Brain microvascular endothelial cell (primary cell): ENCODE data around the gene RASAL2.
"Not testable (repeated sequence)": the region's sequence is repeated elsewhere in the genome, so short reads cannot be mapped to it uniquely, and the experiment has no call there.

Experiments used
- DNase-seq: peaks from one replicate; pipeline ENCODE4 v3.0.0-alpha.2; 2020
- H3K27ac ChIP-seq: fragments of 250-450 bp; sonication (Bioruptor Pico); 2 replicates; pipeline ENCODE4 v1.5.1; 2020; ENCODE audit warnings: mild to moderate bottlenecking, moderate library complexity
- H3K27me3 ChIP-seq: fragments of 250-450 bp; sonication (Bioruptor Pico); replicated peaks from 2 replicates; pipeline ENCODE4 v1.5.1; 2020; ENCODE audit warnings: mild to moderate bottlenecking
- H3K36me3 ChIP-seq: fragments of 250-450 bp; sonication (Bioruptor Pico); replicated peaks from 2 replicates; pipeline ENCODE4 v1.5.1; 2020; ENCODE audit warnings: mild to moderate bottlenecking
- H3K4me3 ChIP-seq: 2 replicates; pipeline ENCODE4 v1.5.1; 2011; ENCODE audit warnings: low read depth, mild to moderate bottlenecking, control low read depth, low read length, moderate library complexity
- in situ Hi-C: cut with HindIII; loops from 2 replicates; pipeline ENCODE4 v1.10.0; 2017; ENCODE audit warnings: low sequenced_read_pairs, low pct_ligation_motif_present
- TF ChIP-seq, protein P1 (sequence below): IDR thresholded peaks from 2 replicates; pipeline ENCODE4 v1.5.1; 2011; ENCODE audit warnings: low read depth, mild to moderate bottlenecking, moderate library complexity, low read length, control low read depth, inconsistent platforms; ENCODE audit errors: missing control alignments

Gene RASAL2

GRCh38 chr1:178076607-178077006, 17.3 kb upstream of the RASAL2 start:
- TF ChIP-seq, protein P1, sequence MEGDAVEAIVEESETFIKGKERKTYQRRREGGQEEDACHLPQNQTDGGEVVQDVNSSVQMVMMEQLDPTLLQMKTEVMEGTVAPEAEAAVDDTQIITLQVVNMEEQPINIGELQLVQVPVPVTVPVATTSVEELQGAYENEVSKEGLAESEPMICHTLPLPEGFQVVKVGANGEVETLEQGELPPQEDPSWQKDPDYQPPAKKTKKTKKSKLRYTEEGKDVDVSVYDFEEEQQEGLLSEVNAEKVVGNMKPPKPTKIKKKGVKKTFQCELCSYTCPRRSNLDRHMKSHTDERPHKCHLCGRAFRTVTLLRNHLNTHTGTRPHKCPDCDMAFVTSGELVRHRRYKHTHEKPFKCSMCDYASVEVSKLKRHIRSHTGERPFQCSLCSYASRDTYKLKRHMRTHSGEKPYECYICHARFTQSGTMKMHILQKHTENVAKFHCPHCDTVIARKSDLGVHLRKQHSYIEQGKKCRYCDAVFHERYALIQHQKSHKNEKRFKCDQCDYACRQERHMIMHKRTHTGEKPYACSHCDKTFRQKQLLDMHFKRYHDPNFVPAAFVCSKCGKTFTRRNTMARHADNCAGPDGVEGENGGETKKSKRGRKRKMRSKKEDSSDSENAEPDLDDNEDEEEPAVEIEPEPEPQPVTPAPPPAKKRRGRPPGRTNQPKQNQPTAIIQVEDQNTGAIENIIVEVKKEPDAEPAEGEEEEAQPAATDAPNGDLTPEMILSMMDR: no peak
- Histone ChIP-seq H3K27ac (no peak overlapping the region), H3K4me3 (no peak overlapping the region), H3K27me3 (no peaks in the 10 kb centered on the region), H3K36me3 (no peaks in the 10 kb centered on the region)
- in situ Hi-C loops: no loop called here
- DNase-seq: no peak

DNA sequence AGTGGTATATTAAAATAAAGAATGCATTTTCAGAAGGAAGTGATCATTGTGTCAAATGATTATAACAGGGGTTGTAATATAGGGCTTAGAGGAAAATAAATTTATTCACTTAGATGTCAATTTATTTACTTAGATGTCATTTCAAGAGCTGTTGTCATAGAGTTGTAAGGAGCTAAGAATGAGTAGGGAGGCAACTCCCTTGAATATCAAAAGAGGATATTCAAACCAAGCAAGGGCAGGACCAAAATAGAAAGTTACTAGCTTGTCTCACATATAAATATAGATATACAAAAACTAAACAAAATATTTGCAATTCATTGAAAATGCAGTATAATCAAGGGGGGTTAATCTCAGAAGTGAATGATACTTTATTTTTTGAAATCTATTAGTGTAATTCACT, 16.0 kb upstream of the RASAL2 start:
- Histone ChIP-seq H3K27ac (no peak overlapping the region), H3K4me3 (no peak overlapping the region), H3K36me3 (no peaks in the 10 kb centered on the region), H3K27me3 (no peaks in the 10 kb centered on the region)
- no peak for DNase-seq
- in situ Hi-C loops: no loop called here
- TF ChIP-seq, protein P1: no peak

DNA sequence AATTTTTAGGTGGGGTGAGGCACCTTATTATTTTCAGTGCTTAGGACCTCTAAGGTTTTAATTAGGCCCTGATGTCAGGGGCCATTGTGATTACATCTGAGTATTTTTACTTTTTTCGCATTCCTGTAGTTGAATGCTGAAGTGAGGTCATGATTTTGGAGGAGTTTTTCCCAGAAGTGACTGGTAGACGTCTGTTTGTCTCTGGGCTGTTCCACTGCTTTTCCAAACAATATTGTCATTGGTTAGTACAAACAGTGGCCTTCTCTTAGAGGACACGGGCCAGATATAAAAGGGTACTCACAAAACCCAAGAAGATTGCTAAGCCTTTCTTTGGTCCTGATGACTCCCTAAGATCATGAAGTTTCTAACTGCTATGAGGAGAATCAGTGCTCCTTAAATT, 7.6 kb upstream of the RASAL2 start:
- TF ChIP-seq, protein P1: no peak
- peak overlapping the region; percentile 21 for H3K27ac ChIP-seq
- no peak overlapping the region for H3K4me3 ChIP-seq
- H3K27me3 ChIP-seq: no peaks in the 10 kb centered on the region
- H3K36me3 ChIP-seq: no peaks in the 10 kb centered on the region
- in situ Hi-C loops: no loop called here
- DNase-seq: no peak

DNA sequence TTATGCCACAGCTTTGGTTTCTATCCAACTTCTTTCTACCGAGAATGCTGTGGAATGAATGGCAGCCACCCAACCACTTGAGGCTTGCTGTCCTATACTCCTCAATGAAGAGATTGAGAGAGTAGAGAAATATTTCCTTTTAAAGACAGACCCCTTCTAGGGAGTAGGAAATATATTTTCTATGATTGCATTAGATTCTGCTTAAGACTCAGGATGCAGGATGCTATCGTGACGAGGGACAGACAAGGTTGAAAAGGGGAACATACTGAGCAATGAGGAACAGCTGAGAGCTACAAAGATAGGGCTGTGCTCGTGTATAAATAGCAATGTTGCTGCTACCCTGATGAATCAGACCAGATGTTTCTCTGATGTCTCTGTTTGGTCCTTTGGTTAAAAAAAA, 7.1 kb upstream of the RASAL2 start:
- H3K27me3 ChIP-seq: no peaks in the 10 kb centered on the region
- peak; percentile 50 for DNase-seq
- no peaks in the 10 kb centered on the region for H3K36me3 ChIP-seq
- no peak overlapping the region for H3K4me3 ChIP-seq
- TF ChIP-seq, protein P1: no peak
- in situ Hi-C loops: no loop called here
- H3K27ac ChIP-seq: peak overlapping the region; percentile 21

DNA sequence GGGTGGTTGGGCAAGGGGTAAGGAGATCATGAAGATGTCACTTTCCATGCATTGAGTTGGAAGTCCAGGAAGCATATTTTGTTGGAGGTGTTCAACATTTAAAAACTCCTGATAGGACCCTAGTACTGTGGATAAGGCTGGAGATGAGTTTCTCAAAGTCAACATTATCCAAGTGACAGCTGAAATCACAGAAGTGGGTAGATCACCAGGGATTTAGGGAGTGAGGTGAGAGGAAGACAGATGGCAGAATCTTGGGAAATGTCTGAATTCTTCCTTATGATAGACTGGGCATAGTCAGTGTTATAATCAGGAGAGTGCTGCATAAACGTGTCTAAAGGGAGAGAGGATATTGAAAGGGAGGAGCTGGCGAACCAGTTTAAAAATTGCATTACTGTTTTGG, 5.3 kb upstream of the RASAL2 start:
- no peak overlapping the region for H3K4me3 ChIP-seq
- no peaks in the 10 kb centered on the region for H3K27me3 ChIP-seq
- in situ Hi-C loops: no loop called here
- no peak overlapping the region for H3K27ac ChIP-seq
- no peaks in the 10 kb centered on the region for H3K36me3 ChIP-seq
- no peak for DNase-seq
- TF ChIP-seq, protein P1: no peak

DNA sequence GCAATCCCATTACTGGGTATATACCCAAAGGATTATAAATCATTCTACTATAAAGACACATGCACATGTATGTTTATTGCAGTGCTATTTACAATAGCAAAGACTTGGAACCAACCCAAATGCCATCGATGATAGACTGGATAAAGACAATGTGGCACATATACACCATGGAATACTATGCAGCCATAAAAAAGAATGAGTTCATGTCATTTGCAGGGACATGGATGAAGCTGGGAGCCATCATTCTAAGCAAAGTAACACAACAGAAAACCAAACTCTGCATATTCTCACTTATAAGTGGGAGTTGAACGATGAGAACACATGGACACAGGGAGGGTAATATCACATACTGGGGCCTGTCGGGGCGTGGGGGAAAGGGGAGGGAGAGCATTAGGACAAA, 2.5 kb upstream of the RASAL2 start:
- DNase-seq, H3K4me3 ChIP-seq, H3K36me3 ChIP-seq, in situ Hi-C loops, H3K27ac ChIP-seq, H3K27me3 ChIP-seq: not testable (repeated sequence)
